GM12878 (cell line): ENCODE results near the gene ARSI. TPM values are rescaled to one million over a fixed set of nuclear protein-coding genes. Genes with fewer than 3 reads are reported as not detected.

ENCODE experiments used
- ATAC-seq: fragments of 200-7000 bp; cut with Tn5 transposase; 3 replicates; pipeline ENCODE4 v1.9.1; 2020; ENCODE audit warnings: mild to moderate bottlenecking, moderate library complexity
- BruUV-seq: library from RNA; stranded (reverse); fragments of 400-500 nt; replicated peaks from 2 replicates; lab custom pipeline; 2021; lab: Mats Ljungman, UMichigan
- CTCF ChIA-PET: fragments of 300-600 bp; sonication (Branson Sonifier 250); formaldehyde crosslinking; extraction: SDS; loops from one replicate; lab custom pipeline; 2021; ENCODE audit warnings: inconsistent platforms; lab: Yijun Ruan, JAX
- POLR2A ChIA-PET: fragments of 350-600 bp; formaldehyde crosslinking; extraction: SDS; loops from one replicate; lab custom pipeline; 2021; ENCODE audit warnings: inconsistent platforms; lab: Charles Lee
- RAD21 ChIA-PET: fragments of 300-600 bp; sonication (Branson Sonifier 250); formaldehyde crosslinking; loops from one replicate; lab custom pipeline; 2023; ENCODE audit warnings: antibody characterized with exemption; ENCODE audit not compliant: unreplicated experiment; lab: Charles Lee
- SMC1A ChIA-PET: fragments of 300-600 bp; sonication (Branson Sonifier 250); formaldehyde crosslinking; loops from one replicate; lab custom pipeline; 2023; ENCODE audit not compliant: unreplicated experiment, uncharacterized antibody; lab: Charles Lee
- DNase-seq: peaks from one replicate; pipeline ENCODE4 v3.0.0-alpha.2; 2011; ENCODE audit warnings: low read depth, low spot score
- FAIRE-seq: peaks from 3 replicates; lab custom pipeline; 2011; peaks lifted over from hg19 to GRCh38; lab: Jason Lieb, UNC
- H2AFZ ChIP-seq: 2 replicates; pipeline ENCODE4 v1.6.0; 2011; ENCODE audit warnings: low read depth, low read length, control low read depth; ENCODE audit not compliant: control insufficient read depth
- H3K27ac ChIP-seq: 2 replicates; pipeline ENCODE4 v1.5.1; 2011; ENCODE audit warnings: control low read depth; ENCODE audit not compliant: control insufficient read depth, insufficient read depth
- H3K27me3 ChIP-seq, 2 experiments: replicated peaks in 1 of 2; 2 replicates each; pipeline versions ENCODE4 v1.6.0 to v1.6.1; 2011; ENCODE audit warnings: low read length in 1 of 2; ENCODE audit not compliant: control insufficient read depth in 2 of 2, insufficient read depth in 2 of 2
- H3K36me3 ChIP-seq, 2 experiments: 2 replicates each; pipeline ENCODE4 v1.5.1; 2011; ENCODE audit warnings: low read length in 1 of 2; ENCODE audit not compliant: control insufficient read depth in 2 of 2, insufficient read depth in 2 of 2
- H3K4me1 ChIP-seq: 2 replicates; pipeline ENCODE4 v1.6.1; 2011; ENCODE audit warnings: mild to moderate bottlenecking, low read length, moderate library complexity, mixed read lengths; ENCODE audit not compliant: control insufficient read depth, insufficient read depth
- H3K4me2 ChIP-seq: 2 replicates; pipeline ENCODE4 v1.6.0; 2011; ENCODE audit warnings: control low read depth; ENCODE audit not compliant: control insufficient read depth, insufficient read depth
- H3K4me3 ChIP-seq: fragments of 200-600 bp; sonication (generic); 2 replicates; pipeline ENCODE4 v1.5.1; 2016
- H3K79me2 ChIP-seq: 2 replicates; pipeline ENCODE4 v1.6.0; 2011; ENCODE audit warnings: low read length; ENCODE audit not compliant: control insufficient read depth, insufficient read depth
- H3K9ac ChIP-seq: 2 replicates; pipeline ENCODE4 v1.8.0; 2011; ENCODE audit warnings: low read length, control low read depth, mixed read lengths; ENCODE audit not compliant: control insufficient read depth, insufficient read depth
- H3K9me3 ChIP-seq: replicated peaks from 3 replicates; pipeline ENCODE4 v1.5.1; 2011; ENCODE audit warnings: mild to moderate bottlenecking, low read length; ENCODE audit not compliant: control insufficient read depth, insufficient read depth
- H4K20me1 ChIP-seq: 2 replicates; pipeline ENCODE4 v1.6.0; 2011; ENCODE audit not compliant: control insufficient read depth, insufficient read depth
- ATF7 ChIP-seq: fragments of 450-650 bp; IDR thresholded peaks from 2 replicates; pipeline ENCODE4 v1.6.1; 2016; ENCODE audit warnings: low read depth, mild to moderate bottlenecking
- CBX5 ChIP-seq: sonication (generic); IDR thresholded peaks from 2 replicates; pipeline ENCODE4 v1.6.1; 2016; ENCODE audit warnings: low read depth, moderate library complexity, mild to moderate bottlenecking, inconsistent platforms
- ESRRA ChIP-seq: IDR thresholded peaks from 2 replicates; pipeline ENCODE4 v1.6.1; 2012; ENCODE audit warnings: mild to moderate bottlenecking, low read length, improper control_type of control experiment
- EZH2 ChIP-seq: IDR thresholded peaks from 2 replicates; pipeline ENCODE4 v1.6.1; 2012; ENCODE audit warnings: low read depth, mild to moderate bottlenecking, control low read depth, inconsistent platforms, low read length, borderline replicate concordance; ENCODE audit not compliant: control insufficient read depth
- GATAD2B ChIP-seq: fragments of 450-650 bp; conservative IDR thresholded peaks from 2 replicates; pipeline ENCODE4 v1.6.1; 2017; ENCODE audit warnings: low read depth, mild to moderate bottlenecking, moderate library complexity
- IKZF1 ChIP-seq: fragments of 450-650 bp; conservative IDR thresholded peaks from 2 replicates; pipeline ENCODE4 v1.6.1; 2017; ENCODE audit warnings: antibody characterized with exemption, mild to moderate bottlenecking
- MTA3 ChIP-seq: IDR thresholded peaks from 2 replicates; pipeline ENCODE4 v1.6.1; 2012; ENCODE audit warnings: low read length, inconsistent platforms, borderline replicate concordance
- MYB ChIP-seq: fragments of 150-350 bp; IDR thresholded peaks from 2 replicates; pipeline ENCODE4 v1.6.1; 2014; ENCODE audit warnings: mild to moderate bottlenecking, low read depth, low read length, borderline replicate concordance
- NRF1 ChIP-seq: conservative IDR thresholded peaks from 2 replicates; pipeline ENCODE4 v1.6.1; 2011; ENCODE audit warnings: mild to moderate bottlenecking, low read depth, low read length, improper control_type of control experiment
- PKNOX1 ChIP-seq: fragments of 450-650 bp; IDR thresholded peaks from 2 replicates; pipeline ENCODE4 v1.6.1; 2016; ENCODE audit warnings: mild to moderate bottlenecking
- POLR2A ChIP-seq: IDR thresholded peaks from 2 replicates; pipeline ENCODE4 v1.6.1; 2011; ENCODE audit warnings: low read depth, mild to moderate bottlenecking, low read length
- RELA ChIP-seq: fragments of 450-650 bp; IDR thresholded peaks from 2 replicates; pipeline ENCODE4 v1.8.0; 2014; ENCODE audit warnings: borderline replicate concordance; ENCODE audit not compliant: partially characterized antibody
- RUNX3 ChIP-seq: IDR thresholded peaks from 2 replicates; pipeline ENCODE4 v1.6.1; 2012; ENCODE audit warnings: low read length, inconsistent platforms
- SP1 ChIP-seq: IDR thresholded peaks from one replicate; pipeline ENCODE4 v1.6.1; 2011; ENCODE audit warnings: low read depth, low read length
- TARDBP ChIP-seq: IDR thresholded peaks from 2 replicates; pipeline ENCODE4 v1.6.1; 2016; ENCODE audit warnings: borderline replicate concordance
- TCF3 ChIP-seq: IDR thresholded peaks from 2 replicates; pipeline ENCODE4 v1.6.1; 2012; ENCODE audit warnings: low read depth, mild to moderate bottlenecking, low read length, borderline replicate concordance; ENCODE audit not compliant: insufficient read depth
- ZNF24 ChIP-seq: fragments of 450-650 bp; IDR thresholded peaks from 2 replicates; pipeline ENCODE4 v1.6.1; 2017; ENCODE audit warnings: antibody characterized with exemption, mild to moderate bottlenecking
- WGBS: methylation state at CpG from one replicate; pipeline ENCODE4 v1.1.6; 2016; ENCODE audit warnings: low lambda C conversion rate; ENCODE audit not compliant: insufficient replicate concordance, insufficient coverage; ENCODE audit errors: missing lambda C conversion rate; 5-methylcytosine and 5-hydroxymethylcytosine counted together
- in situ Hi-C: fragments of 300-500 bp; cut with MboI; formaldehyde crosslinking; loops from 9 replicates; pipeline ENCODE4 v1.14.3; 2018; ENCODE audit warnings: mixed read lengths
- intact Hi-C: fragments of 100-400 bp; cut with micrococcal nuclease; formaldehyde crosslinking; loops from one replicate; pipeline ENCODE4 v1.14.2; 2022; ENCODE audit not compliant: unreplicated experiment
- polyA plus RNA-seq, 11 experiments: library from polyadenylated mRNA; depleted of rRNA in 4 of 11; unstranded in 6 of 11; stranded (reverse) in 5 of 11; fragments of >200 nt; fragmentation: Nextera tagmentation in 4 of 11; fragmentation: Illumina TruSeq in 1 of 11; extraction: Ambion mirVana in 4 of 11; extraction: Trizol in 1 of 11; gene quantifications; 1 replicate in 1 of 11; 2 replicates in 10 of 11; pipeline versions ENCODE4 v1.2.1 to v1.2.3, GENCODE V29; 2011 to 2016; ENCODE audit warnings: inconsistent platforms in 2 of 11, missing spikeins in 2 of 11, low read depth in 1 of 11
- total RNA-seq, 4 experiments: library from RNA; depleted of rRNA in 3 of 4; stranded (reverse); fragments of >200 nt in 3 of 4; fragmentation: Illumina TruSeq in 1 of 4; extraction: Trizol in 1 of 4; gene quantifications; 2 replicates each; pipeline versions ENCODE4 v1.2.1 to v1.2.3, GENCODE V29; 2013 to 2021
- TF ChIP-seq, protein P1 (sequence below): IDR thresholded peaks from 2 replicates; pipeline ENCODE4 v1.6.1; 2011; ENCODE audit warnings: mild to moderate bottlenecking, low read depth, low read length, moderate library complexity; ENCODE audit not compliant: insufficient replicate concordance
- TF ChIP-seq, protein P2 (sequence below): fragments of 450-650 bp; IDR thresholded peaks from 2 replicates; pipeline ENCODE4 v1.6.1; 2017; ENCODE audit warnings: mild to moderate bottlenecking

The ARSI gene
- total and polyA plus RNA-seq, 10 of the 15 experiments (the other 5 are each of a cell fraction or from before 2014, with no cell fraction given), result not detected

- TF ChIP-seq, protein P1, sequence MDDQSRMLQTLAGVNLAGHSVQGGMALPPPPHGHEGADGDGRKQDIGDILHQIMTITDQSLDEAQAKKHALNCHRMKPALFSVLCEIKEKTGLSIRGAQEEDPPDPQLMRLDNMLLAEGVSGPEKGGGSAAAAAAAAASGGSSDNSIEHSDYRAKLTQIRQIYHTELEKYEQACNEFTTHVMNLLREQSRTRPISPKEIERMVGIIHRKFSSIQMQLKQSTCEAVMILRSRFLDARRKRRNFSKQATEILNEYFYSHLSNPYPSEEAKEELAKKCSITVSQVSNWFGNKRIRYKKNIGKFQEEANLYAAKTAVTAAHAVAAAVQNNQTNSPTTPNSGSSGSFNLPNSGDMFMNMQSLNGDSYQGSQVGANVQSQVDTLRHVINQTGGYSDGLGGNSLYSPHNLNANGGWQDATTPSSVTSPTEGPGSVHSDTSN, result peak; percentile 75
- no peak for TF ChIP-seq ESRRA
- TF ChIP-seq PKNOX1, result peak; percentile 81
- TF ChIP-seq EZH2, result no peak
- no peak for TF ChIP-seq ATF7
- TF ChIP-seq MTA3, result no peak
Observed at GRCh38 chr5:150258130-150258529, 44.6 kb downstream of the ARSI start (continued).

DNA sequence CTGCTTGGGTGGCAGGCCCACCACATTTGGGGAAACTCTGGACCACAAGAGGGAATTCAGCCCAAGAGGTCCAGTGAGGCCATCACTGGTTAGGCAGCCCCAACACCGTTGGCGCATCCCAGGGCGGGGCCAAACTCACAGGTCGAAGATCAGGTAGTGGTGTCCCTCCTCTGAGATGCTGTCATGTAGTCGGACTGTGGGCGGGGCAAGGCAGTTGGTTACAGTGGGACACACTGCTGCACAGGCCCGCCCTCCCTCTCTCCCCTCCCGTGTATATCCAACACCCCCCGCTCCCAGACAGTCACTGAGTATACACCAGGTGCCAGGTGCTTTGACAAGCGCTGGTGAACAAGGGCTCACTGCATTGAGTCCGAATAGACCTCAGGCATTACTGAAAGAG is 45.3 kb downstream of the ARSI start:
- H3K4me2 ChIP-seq, result no peak overlapping the region
- DNase-seq (no peak), FAIRE-seq (no peak), ATAC-seq (no peak)
- POLR2A ChIA-PET, result no interaction called here
- H3K27me3 ChIP-seq, result peaks cover 0 to 2% of the 10 kb centered on the region in 2 experiments; a peak in 2 of 4 replicates
- RAD21 ChIA-PET, result no interaction called here
- no peak overlapping the region for H2AFZ ChIP-seq
- H3K9ac ChIP-seq, result no peak overlapping the region
- no peak overlapping the region for H3K4me3 ChIP-seq
- in situ Hi-C loops (no loop called here), intact Hi-C loops (no loop called here)
- SMC1A ChIA-PET, result no interaction called here
- TF ChIP-seq TCF3, result no peak
- TF ChIP-seq RUNX3, result no peak
- no peak for TF ChIP-seq POLR2A
- TF ChIP-seq MYB, result no peak
- TF ChIP-seq CBX5, result no peak
- TF ChIP-seq ATF7, result no peak
- no peak for TF ChIP-seq SP1
- no peak for TF ChIP-seq GATAD2B
- no peak for TF ChIP-seq RELA
- TF ChIP-seq IKZF1, result no peak
- no peak for TF ChIP-seq TARDBP
- TF ChIP-seq NRF1, result no peak
- TF ChIP-seq, protein P2, sequence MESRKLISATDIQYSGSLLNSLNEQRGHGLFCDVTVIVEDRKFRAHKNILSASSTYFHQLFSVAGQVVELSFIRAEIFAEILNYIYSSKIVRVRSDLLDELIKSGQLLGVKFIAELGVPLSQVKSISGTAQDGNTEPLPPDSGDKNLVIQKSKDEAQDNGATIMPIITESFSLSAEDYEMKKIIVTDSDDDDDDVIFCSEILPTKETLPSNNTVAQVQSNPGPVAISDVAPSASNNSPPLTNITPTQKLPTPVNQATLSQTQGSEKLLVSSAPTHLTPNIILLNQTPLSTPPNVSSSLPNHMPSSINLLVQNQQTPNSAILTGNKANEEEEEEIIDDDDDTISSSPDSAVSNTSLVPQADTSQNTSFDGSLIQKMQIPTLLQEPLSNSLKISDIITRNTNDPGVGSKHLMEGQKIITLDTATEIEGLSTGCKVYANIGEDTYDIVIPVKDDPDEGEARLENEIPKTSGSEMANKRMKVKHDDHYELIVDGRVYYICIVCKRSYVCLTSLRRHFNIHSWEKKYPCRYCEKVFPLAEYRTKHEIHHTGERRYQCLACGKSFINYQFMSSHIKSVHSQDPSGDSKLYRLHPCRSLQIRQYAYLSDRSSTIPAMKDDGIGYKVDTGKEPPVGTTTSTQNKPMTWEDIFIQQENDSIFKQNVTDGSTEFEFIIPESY, result no peak
- TF ChIP-seq ZNF24, result no peak
- H3K79me2 ChIP-seq, result no peaks in the 10 kb centered on the region
- no peaks in the 10 kb centered on the region for H3K36me3 ChIP-seq
- BruUV-seq, result no TSS peak
- no peaks in the 10 kb centered on the region for H3K9me3 ChIP-seq
- WGBS, result 38% methylated on average over 11 of the region's 11 CpGs
- CTCF ChIA-PET, result interaction anchor here (1.1 to 1.2 kb wide), 2 partner anchors 95 to 236 kb away, joined by 3 to 4 read pairs; no protein-coding TSS in a partner anchor
- no peak overlapping the region for H3K27ac ChIP-seq
- H4K20me1 ChIP-seq, result no peaks in the 10 kb centered on the region
- no peaks in the 10 kb centered on the region for H3K4me1 ChIP-seq
